HPDE6-E6E7 (cell line): ENCODE results near the gene IRF5.
"Not testable (repeated sequence)": the region's sequence is repeated elsewhere in the genome, so short reads cannot be mapped to it uniquely, and the experiment has no call there.

Source experiments
- DNase-seq: peaks from one replicate; pipeline ENCODE4 v3.0.0; 2011; ENCODE audit warnings: missing footprints; ENCODE audit errors: extremely low spot score

IRF5 gene

DNA sequence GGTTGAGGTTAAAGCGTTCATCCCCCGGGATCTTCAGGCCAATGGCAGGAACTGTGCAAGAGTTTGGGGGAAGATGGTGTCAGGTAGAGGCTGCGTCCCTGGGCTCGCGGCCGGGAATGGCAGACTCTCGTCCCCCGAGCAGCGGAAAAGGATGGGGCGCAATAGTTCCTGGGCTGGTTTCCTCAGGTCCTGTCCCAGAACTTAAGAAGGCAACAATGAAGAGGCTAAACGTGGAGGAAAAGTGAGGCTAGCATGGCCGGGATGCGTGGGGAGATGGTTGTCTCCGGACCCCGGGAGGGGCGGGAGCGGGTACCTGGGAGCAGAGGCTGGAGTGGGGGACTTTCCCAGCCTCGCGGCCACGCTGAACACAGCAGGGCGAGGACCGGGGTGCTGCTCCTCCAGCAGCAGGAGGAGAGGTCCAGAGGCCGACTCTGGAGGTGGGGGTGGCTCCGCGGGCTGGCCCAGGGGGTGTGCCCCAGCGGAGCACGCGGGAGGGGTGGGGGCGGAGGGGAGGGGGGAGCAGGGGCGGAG, 882 bp downstream of the IRF5 start:
- DNase-seq, result no peak

DNA sequence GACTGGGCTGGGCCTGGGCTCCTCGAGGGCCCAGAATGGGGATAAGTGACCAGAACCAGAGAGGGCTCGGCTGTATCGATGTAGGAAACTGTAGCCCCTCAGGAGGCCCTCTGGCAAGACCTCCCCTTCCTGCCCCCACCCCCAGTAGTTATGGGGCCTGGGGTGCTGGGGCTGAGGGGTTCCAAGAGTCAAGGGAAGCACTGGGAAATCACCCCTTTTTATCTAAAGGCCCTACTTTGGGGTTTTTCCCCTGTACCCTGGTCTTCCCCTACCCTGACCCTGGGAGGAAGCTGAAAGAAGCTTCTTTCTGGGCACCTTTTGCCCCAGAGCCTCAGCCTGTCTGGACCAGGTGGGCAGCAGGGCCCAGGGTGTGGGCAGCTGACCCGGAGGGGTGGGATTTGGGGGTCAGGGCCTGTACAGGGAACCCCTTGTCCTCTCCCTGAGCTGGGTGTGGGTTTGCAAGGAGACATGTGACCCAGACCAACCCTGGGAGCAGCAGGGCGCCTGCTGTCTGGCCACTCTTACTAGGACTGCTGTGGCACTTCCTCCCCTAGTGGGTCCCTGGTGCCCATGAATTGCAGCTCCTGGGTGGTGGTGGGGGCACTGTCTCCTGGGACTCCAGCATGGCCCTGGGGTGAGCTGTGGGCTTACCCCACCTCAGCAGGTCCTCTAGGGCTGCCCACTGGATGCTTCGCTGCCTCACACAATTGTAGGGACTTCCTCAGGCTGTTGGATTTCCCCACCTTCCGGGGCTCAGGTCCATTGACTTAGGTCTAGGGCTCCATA, 1.5 kb downstream of the IRF5 start:
- no peak for DNase-seq

DNA sequence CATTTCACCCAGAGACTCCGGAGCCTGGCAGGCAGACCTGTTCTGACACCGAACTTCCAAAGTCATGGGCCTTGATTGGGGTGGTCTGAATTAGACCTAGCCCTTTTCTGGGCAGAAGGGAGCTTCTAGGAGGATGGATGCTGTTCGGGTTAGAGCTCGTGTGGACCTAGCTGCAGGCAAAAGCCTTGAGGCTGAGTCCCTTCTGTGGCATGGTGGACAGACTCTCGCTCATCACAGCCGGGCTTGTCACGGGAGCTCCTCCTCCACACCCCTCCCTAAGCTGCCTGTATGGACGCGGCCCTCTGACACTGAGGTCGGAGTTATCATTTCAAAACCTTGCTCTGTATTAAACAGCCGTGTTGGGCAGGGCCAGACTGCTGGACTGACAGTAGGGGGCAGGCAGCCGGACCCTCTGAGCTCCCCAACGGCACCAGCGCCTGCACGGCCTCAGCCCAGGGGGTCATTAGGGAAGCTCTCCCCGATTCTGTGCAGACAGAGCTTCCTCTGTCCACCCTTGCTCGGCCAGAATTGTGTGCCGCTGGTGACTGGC, 2.2 kb downstream of the IRF5 start:
- DNase-seq, result no peak

DNA sequence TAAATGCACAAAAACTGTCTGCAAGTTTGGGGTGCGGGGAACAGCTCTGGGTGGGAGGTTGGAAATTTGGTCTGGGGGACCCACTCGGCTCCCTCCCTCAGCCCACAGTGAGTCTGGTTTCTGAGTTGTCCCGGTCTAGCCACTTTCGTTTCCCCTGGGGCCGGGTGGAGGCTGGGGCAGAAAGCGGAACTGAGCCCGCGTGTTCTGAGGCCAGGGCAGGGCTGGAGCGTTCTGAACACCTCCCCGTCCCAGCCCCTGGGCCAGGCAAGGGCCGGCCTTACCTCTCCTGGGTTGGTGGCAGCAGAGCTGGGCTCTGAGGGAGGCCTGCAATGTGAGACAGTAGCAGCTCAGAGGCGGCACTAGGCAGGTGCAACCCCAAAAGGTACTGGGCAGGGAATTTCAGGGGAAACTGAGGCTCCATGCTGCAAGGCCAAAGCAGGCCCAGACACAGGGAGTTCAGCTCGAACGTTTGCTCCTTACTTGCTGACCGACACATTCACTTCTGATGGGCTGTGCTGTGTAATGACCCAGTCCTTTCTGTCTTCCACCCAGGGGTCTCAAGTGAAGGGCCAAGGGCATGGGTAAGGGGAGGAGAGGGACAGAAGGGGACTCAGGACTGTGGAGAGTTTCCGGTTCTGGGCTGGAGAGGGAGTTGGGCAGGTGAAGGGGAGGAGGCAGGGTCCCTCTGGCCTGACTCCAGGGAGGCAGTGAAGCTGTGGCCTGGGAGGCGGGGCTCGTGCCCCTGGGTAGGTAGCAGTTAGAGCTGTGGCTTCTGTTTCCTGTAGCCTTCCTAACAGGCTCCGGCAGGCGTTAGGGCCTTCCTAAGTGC, 3.0 kb downstream of the IRF5 start:
- DNase-seq, result no peak

DNA sequence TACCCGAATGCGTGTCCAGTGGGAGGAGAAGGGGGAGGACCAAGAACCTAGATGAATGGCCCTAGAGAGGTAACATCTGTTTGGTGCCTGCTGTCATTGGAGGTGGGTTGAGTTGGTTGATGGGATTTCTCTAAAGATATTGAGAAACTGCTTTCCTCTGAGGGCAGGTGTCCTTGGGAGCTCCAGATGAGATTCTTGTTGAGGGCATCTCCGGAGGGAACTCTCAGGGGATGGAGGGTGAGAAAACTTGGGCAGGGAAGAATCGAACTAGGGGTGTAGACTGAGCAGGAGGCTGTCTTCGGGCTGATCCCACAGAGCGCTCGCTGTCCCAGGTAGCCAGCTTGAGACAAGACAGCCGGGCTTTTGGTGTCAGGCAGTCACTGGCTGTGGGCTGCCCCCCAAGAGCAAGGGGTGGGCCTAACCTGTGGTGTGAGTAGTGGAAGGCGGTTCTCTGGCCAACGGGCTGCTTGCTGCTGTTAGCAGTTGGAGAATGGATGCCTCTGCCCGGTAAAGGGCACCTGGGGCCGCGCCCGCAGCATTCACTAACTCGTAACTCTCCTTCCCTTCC, 3.7 kb downstream of the IRF5 start:
- DNase-seq, result no peak

DNA sequence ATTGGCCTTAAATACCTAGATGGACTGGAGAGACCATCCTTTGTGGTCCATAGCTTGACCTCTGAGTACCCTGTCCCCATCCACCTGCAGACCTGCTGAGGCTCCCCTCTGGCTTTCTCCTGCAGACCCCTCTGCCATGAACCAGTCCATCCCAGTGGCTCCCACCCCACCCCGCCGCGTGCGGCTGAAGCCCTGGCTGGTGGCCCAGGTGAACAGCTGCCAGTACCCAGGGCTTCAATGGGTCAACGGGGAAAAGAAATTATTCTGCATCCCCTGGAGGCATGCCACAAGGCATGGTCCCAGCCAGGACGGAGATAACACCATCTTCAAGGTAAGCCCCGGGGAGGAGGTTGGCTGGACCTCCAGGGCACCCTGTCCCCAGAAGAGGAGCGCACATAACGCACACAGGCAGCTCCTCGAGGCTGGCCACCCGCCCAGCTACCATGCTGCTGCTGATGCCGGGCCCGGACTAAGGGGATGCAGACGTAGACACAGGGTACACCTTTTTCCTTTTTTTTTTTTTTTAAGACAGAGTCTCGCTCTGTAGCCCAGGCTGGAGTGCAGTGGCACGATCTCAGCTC, 4.3 kb downstream of the IRF5 start:
- no peak for DNase-seq

DNA sequence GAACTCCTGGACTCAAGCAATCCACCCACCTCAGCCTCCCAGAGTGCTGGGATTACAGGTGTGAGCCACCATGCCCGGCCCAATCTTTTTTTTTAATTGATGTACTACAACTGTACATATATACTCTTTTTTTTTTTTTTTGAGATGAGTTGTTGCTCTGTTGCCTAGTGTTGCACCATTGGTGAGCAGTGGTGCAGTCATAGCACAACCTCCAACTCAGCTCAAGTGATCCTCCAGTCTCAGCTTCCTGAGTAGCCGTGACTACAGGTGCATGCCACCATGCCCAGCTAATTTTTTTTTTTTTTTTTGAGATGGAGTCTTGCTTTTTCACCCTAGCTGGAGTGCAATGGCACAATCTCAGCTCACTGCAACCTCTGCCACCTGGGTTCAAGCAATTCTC, 5.5 kb downstream of the IRF5 start:
- not testable (repeated sequence) for DNase-seq

DNA sequence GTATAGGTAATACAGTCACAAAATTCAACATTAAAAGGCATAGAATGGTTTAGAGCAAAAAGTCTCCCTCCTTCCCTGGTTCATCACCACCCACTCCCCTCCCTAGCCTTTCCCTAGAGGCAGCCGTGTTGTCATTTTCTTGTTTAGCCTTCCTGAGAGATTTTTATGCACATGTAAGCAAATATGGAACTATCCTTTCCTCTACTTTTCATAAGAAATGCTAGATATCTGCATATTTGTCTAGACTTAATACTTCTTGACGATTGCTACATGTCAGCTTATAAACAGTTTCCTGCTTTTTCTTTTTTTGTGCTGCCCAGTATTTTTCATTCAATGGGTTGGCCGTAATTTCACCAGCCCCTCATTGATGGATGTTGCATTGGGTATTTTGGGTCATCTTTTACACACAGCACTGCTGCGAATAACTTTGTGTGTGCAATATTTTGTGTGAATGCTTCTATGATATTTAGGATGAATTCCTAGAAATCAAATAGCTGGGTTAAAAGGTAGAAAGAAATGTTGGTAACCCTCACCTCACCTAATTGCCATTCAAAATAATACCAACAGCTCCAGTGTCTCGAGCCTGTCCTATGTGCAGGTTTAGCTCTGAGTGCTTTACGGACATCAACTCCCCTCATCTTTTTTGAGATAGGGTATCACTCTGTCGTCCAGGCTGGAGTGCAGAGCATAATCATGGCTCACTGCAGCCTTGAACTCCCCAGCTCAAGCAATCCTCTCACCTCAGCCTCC, 6.9 kb downstream of the IRF5 start:
- DNase-seq, result no peak

DNA sequence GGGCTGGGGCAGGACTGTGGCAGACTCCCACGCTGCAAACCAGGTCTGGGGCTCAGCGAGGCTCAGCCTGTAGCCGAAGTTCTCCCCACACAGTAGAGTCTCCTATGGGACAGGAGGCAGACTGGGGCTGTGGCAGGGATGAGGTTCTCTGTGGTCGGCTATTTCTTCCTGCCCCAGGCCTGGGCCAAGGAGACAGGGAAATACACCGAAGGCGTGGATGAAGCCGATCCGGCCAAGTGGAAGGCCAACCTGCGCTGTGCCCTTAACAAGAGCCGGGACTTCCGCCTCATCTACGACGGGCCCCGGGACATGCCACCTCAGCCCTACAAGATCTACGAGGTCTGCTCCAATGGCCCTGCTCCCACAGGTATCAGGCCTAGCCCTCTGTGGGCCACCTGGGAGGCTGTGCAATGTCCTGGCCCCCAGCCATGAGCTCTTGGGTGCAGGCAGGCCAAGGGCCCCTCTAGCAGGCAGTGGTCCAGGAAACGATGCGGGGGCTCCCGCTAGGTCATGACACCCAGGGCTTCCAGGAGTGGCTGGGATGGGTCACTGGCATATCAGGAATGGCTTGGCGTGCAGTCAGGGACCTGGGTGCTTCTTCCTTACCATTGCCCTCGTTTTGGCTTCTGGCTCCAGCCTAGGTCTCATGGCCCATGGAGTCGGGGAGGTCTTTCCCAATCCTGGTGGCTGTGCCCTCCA, 8.1 kb downstream of the IRF5 start:
- no peak for DNase-seq

DNA sequence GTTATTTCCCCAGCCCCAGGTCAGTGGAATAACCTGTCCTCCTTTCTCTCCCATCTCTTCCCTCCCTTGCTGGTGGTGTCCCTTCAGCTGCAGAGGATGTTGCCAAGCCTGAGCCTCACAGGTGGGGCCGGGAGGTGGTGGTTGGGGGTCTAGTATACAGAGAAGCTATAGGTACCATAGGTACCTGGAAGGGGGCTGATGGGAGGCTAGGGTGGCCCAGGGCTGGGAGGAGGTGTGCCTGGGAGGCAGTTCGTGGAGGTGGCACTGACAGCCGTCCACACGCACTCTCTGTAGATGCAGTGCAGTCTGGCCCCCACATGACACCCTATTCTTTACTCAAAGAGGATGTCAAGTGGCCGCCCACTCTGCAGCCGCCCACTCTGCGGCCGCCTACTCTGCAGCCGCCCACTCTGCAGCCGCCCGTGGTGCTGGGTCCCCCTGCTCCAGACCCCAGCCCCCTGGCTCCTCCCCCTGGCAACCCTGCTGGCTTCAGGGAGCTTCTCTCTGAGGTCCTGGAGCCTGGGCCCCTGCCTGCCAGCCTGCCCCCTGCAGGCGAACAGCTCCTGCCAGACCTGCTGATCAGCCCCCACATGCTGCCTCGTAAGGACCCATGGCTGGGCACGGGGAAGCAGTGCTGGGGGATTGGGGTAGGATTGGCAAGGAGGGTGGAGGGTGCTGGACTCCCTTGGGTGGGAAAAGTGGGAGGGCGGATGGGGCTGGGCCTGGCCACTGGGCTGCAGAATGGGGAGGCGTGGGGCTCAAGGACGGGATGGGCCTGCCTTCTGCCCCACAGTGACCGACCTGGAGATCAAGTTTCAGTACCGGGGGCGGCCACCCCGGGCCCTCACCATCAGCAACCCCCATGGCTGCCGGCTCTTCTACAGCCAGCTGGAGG, 9.5 kb downstream of the IRF5 start:
- no peak for DNase-seq

DNA sequence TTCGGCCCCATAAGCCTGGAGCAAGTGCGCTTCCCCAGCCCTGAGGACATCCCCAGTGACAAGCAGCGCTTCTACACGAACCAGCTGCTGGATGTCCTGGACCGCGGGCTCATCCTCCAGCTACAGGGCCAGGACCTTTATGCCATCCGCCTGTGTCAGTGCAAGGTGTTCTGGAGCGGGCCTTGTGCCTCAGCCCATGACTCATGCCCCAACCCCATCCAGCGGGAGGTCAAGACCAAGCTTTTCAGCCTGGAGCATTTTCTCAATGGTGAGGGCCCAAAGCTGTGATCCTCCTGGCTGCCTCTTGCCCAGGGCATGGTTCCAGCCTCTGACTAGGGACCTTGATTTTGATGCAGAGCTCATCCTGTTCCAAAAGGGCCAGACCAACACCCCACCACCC, 10.1 kb downstream of the IRF5 start:
- no peak for DNase-seq

DNA sequence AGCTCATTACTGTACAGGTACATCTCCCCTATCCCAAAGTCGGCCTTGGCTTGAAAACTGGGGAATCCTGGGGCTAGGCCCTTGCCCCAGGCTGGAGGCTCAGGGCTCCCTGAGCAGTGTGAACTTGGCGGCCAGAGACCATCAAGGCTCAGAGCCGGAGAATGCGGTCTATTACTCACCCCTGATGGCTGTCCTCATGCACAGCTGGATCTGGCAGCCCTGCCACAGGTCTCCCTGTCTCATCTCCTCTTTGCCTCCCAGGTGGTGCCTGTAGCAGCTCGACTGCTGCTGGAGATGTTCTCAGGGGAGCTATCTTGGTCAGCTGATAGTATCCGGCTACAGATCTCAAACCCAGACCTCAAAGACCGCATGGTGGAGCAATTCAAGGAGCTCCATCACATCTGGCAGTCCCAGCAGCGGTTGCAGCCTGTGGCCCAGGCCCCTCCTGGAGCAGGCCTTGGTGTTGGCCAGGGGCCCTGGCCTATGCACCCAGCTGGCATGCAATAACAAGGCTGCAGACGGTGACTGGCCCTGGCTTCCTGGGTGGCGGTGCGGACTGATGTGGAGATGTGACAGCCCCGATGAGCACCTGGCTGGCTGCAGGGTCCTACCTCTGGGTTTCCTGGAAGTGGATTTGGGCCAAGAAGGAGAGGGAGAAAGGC, 10.7 kb downstream of the IRF5 start:
- no peak for DNase-seq

DNA sequence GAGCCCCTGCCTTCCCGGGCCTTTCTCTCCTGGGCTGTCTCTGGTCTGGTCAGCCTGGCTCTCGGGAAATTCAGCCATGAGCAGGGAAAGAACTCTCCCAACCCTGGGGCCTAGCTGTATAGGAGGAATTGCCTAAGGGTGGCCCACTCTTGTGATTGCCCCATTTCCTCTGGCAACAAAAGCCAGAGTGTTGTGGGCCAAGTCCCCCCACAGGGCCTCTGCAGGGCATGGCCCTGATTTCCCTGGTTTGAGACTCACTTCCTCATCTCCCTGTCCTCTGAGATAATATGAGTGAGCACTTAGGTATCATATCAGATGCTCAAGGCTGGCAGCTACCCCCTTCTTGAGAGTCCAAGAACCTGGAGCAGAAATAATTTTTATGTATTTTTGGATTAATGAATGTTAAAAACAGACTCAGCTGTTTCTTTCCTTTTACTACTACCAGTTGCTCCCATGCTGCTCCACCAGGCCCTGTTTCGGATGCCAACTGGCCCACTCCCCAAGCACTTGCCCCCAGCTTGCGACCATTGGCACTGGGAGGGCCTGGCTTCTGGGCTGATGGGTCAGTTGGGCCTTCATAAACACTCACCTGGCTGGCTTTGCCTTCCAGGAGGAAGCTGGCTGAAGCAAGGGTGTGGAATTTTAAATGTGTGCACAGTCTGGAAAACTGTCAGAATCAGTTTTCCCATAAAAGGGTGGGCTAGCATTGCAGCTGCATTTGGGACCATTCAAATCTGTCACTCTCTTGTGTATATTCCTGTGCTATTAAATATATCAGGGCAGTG, 11.4 kb downstream of the IRF5 start:
- DNase-seq, result no peak

DNA sequence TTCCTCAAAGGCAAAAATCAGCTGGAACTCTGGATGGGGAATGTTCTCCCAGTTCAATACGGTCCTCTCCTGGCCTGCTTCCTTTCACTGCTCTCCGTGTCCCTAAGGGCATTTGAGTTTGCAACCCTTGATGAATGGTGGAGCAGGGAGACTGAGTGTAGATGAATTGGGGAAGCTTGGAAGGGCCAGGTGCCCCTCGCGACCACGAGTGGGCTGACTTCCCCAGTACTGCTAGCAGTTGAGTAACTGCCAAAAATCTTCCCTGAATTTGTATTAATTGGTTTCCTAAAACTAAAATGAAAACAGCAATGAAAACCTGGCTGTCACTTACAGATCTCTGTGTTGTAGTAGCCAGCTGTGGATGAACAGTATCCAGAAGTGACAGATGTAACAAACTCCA, 13.6 kb downstream of the IRF5 start:
- no peak for DNase-seq

DNA sequence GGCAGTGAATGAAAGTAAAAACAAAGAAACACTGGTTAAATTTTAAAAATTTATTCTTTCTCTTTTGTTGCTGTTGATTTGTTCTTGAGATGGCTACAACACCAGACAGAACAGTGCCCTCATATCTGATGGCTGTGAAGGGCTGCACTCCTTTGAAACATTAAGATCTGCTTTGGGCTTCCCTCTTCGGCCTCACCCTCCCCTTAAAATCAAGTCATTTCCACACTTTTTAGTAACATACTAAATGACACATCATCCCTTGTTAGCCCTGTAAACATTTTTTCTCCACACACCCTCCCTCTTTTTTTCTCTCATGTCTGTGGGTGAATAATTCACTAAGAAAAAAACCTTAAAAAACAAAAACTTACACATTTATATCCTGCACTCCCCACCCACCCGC, 16.4 kb downstream of the IRF5 start:
- no peak for DNase-seq

DNA sequence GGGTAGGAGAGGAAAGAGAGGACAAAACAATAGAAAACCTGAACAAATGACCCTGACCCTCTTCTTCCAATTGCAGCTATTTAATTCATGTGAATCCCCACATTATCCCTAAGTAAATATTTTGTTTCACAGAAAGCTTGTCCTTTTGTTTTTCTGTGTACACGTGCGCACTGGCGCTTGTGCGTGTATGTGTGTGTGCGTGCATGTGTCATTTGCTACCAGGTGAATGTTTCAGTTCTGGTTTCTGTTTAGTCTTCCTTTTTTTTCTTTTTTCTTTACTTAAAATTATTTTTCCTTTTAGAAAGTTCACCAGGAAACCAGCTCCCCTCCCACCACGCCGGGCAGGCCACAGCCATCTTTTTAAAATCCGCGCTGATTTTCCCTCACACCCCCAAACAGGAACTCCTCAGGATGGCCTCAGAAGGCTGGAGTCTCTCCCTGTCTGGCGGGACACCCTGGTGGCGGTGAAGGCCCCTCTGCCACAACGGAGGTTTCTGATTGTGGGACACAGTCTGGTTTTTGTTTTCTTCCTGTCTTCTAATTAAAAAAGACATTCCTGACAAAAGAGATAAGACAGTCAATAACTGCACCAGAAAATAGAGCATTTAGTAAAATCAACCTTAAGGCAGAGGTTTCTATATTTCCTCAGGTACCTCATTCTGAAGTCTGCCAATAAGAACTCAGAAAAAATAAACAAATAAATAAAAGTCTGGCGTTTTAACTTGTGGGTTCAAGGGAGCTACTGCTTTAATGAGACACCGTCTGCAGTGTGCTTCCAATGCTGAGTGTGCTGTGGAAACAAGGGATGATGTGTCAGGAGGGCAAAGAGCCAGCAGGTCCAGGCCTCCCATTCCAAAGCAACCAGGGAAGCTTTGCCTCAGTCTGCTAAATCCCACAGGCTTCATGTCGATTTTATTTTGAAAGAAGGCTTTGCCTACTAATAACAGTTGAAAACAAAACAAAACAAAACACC, 17.4 kb downstream of the IRF5 start:
- no peak for DNase-seq

DNA sequence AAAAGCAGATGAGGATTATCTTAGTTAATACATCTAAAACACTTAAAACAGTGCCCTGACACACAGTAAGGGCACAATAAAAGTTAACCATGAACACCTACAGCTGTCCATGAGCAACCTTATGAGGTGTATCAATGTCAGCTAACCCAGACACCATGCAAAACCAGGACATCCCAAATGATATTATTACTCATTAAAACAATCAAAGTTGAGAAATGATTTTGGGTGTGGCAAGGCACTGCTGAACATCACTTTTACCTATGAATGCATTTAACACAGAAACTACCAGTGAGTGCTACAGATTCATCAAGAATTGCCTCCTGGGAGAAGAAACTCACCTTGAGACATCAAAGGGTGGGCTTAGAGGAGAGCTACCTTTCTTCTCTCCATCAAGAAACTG, 18.3 kb downstream of the IRF5 start:
- DNase-seq, result no peak
